CD4-positive, alpha-beta T cell (primary cell): ENCODE measurements around the gene SMARCA2. TPM values are rescaled to one million over a fixed set of nuclear protein-coding genes. Genes with fewer than 3 reads are reported as not detected.

ENCODE experiments used
- ATAC-seq: fragments of 200-7000 bp; cut with Tn5 transposase; one replicate; pipeline ENCODE4 v1.10.0; 2022; ENCODE audit warnings: mild to moderate bottlenecking; ENCODE audit not compliant: poor library complexity
- CTCF ChIA-PET: fragments of 350-600 bp; sonication (Branson Sonifier 250); formaldehyde crosslinking; loops from one replicate; lab custom pipeline; 2021; ENCODE audit warnings: antibody characterized with exemption, inconsistent platforms; lab: Charles Lee
- POLR2A ChIA-PET: fragments of 350-600 bp; sonication (Branson Sonifier 250); formaldehyde crosslinking; loops from one replicate; lab custom pipeline; 2021; ENCODE audit warnings: antibody characterized with exemption, inconsistent platforms; lab: Charles Lee
- DNase-seq, 14 experiments: peaks; one replicate each; pipeline ENCODE4 v3.0.0-alpha.2; 2013 to 2020; ENCODE audit warnings: mixed read lengths in 2 of 14
- H3K27ac ChIP-seq, 2 donors: one replicate each; pipeline versions ENCODE4 v1.5.1 to v1.7.0; 2013; ENCODE audit warnings: low read length in 2 of 2, low read depth in 1 of 2, mild to moderate bottlenecking in 1 of 2
- H3K27me3 ChIP-seq, 2 experiments: 1 replicate in 1 of 2; 2 replicates in 1 of 2; pipeline versions ENCODE4 v1.6.1 to v1.7.0; 2013; ENCODE audit warnings: low read length in 2 of 2, control low read depth in 1 of 2, mild to moderate bottlenecking in 1 of 2, moderate library complexity in 1 of 2; ENCODE audit not compliant: insufficient read depth in 2 of 2, control insufficient read depth in 1 of 2
- H3K36me3 ChIP-seq: one replicate; pipeline ENCODE4 v1.6.1; 2013; ENCODE audit warnings: low read length, control low read depth; ENCODE audit not compliant: insufficient read depth
- H3K4me1 ChIP-seq: one replicate; pipeline ENCODE4 v1.6.1; 2013; ENCODE audit warnings: low read length, control low read depth; ENCODE audit not compliant: insufficient read depth
- H3K4me3 ChIP-seq: one replicate; pipeline ENCODE4 v1.5.1; 2013; ENCODE audit warnings: mild to moderate bottlenecking, low read length, moderate library complexity
- H3K9me3 ChIP-seq, 2 experiments: 1 replicate in 1 of 2; 2 replicates in 1 of 2; pipeline versions ENCODE4 v1.6.1 to v1.7.0; 2013; ENCODE audit warnings: low read length in 2 of 2, mild to moderate bottlenecking in 2 of 2, control low read depth in 1 of 2, moderate library complexity in 1 of 2; ENCODE audit not compliant: control insufficient read depth in 1 of 2, insufficient read depth in 1 of 2
- H3K27ac Mint-ChIP-seq: one replicate; pipeline ENCODE4 v1.8.0; 2020; ENCODE audit warnings: mixed read lengths
- H3K27me3 Mint-ChIP-seq: one replicate; pipeline ENCODE4 v1.8.0; 2021; ENCODE audit warnings: mixed read lengths
- H3K36me3 Mint-ChIP-seq: one replicate; pipeline ENCODE4 v1.8.0; 2021; ENCODE audit warnings: low read depth, mixed read lengths
- H3K4me1 Mint-ChIP-seq: one replicate; pipeline ENCODE4 v1.8.0; 2021; ENCODE audit warnings: low read depth, mixed read lengths
- H3K4me3 Mint-ChIP-seq: one replicate; pipeline ENCODE4 v1.8.0; 2020; ENCODE audit warnings: mild to moderate bottlenecking, mixed read lengths
- H3K9me3 Mint-ChIP-seq: one replicate; pipeline ENCODE4 v1.8.0; 2020; ENCODE audit warnings: mixed read lengths
- intact Hi-C, 2 experiments: fragments of 100-400 bp; cut with DNase I in 1 of 2; cut with micrococcal nuclease in 1 of 2; formaldehyde crosslinking; loops; one replicate each; pipeline versions ENCODE4 v1.15.1 to v1.9.0; 2023 to 2025; cut with DNase I, micrococcal nuclease
- total RNA-seq, 174 experiments: library from RNA in 2 of 174; stranded (reverse) in 2 of 174; gene quantifications; one replicate each; pipeline ENCODE4 v1.2.3 and lab custom pipeline; 2021 to 2026
- TF ChIP-seq, protein P1 (sequence below): fragments of 200-600 bp; IDR thresholded peaks from one replicate; pipeline ENCODE4 v1.8.0; 2022; ENCODE audit warnings: antibody characterized with exemption, mild to moderate bottlenecking

Gene SMARCA2
- total RNA-seq, 2 experiments from 2014 or later = 268 to 272 TPM

DNA sequence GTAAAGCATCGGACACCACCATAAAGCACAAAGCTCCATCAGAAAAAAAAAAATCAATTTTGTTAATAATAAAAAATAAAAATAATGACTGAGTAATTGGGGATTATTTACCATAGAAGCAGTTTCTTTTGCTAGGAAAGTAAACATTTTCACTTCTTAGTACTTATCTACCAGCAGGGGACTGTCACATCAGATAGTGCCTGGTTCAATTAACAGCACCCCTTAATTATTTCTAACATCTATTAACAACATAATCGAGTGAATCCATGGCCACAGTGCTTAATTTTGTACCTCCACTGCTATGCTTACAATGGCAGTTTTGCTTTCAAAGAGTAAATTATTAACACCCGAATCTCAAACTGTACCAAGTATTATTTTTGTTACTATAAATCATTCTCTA lies 221.7 kb downstream of the SMARCA2 start:
- Histone ChIP-seq H3K9me3 (no peaks in the 10 kb centered on the region), H3K27me3 (peaks cover 0 to 2% of the 10 kb centered on the region in 2 experiments), H3K36me3 (no peaks in the 10 kb centered on the region), H3K4me1 (peaks cover 6% of the 10 kb centered on the region), H3K4me3 (no peak overlapping the region), H3K27ac (no peak overlapping the region)
- ChIA-PET CTCF (no interaction called here), POLR2A (no interaction called here)
- DNase-seq (no peak), ATAC-seq (no peak)
- TF ChIP-seq, protein P1, sequence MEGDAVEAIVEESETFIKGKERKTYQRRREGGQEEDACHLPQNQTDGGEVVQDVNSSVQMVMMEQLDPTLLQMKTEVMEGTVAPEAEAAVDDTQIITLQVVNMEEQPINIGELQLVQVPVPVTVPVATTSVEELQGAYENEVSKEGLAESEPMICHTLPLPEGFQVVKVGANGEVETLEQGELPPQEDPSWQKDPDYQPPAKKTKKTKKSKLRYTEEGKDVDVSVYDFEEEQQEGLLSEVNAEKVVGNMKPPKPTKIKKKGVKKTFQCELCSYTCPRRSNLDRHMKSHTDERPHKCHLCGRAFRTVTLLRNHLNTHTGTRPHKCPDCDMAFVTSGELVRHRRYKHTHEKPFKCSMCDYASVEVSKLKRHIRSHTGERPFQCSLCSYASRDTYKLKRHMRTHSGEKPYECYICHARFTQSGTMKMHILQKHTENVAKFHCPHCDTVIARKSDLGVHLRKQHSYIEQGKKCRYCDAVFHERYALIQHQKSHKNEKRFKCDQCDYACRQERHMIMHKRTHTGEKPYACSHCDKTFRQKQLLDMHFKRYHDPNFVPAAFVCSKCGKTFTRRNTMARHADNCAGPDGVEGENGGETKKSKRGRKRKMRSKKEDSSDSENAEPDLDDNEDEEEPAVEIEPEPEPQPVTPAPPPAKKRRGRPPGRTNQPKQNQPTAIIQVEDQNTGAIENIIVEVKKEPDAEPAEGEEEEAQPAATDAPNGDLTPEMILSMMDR = no peak
- Mint-ChIP-seq H3K4me1 (peaks cover 5% of the 10 kb centered on the region), H3K4me3 (no peak overlapping the region), H3K9me3 (no peaks in the 10 kb centered on the region), H3K27ac (no peak overlapping the region), H3K27me3 (peaks cover 4% of the 10 kb centered on the region), H3K36me3 (no peaks in the 10 kb centered on the region)
- intact Hi-C loops = no loop called here

DNA sequence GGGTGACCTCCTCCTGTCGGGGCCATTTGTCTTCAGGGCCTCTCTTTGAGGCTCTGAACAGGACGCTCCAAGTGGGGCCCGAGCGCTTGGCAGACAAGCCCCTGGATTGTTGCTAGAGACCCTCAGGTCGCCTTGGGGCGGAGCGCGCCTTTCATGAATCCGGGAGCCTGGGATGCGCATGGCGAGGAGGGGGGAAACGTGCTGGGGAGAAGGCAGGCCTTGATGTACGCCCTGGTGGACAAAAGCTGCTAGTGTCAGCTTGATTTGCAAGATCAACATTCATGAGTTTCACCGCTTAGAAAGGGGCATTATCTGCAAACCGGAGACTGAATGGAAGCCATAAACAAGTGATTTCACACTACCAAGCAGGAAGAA lies 226.3 kb downstream of the SMARCA2 start:
- DNase-seq (peak in 2 of 14 experiments; percentile 8 to 17), ATAC-seq (peak; percentile 14)
- Histone ChIP-seq H3K27me3 (no peaks in the 10 kb centered on the region), H3K27ac (no peak overlapping the region), H3K36me3 (no peaks in the 10 kb centered on the region), H3K4me3 (peak overlapping the region; percentile 59), H3K4me1 (peaks cover 15% of the 10 kb centered on the region), H3K9me3 (peaks cover 0 to 5% of the 10 kb centered on the region in 2 experiments)
- peaks cover 17% of the 10 kb centered on the region for H3K27me3 Mint-ChIP-seq
- peaks cover 4% of the 10 kb centered on the region for H3K9me3 Mint-ChIP-seq
- POLR2A ChIA-PET = no interaction called here
- H3K4me3 Mint-ChIP-seq = peak overlapping the region; percentile 78
- TF ChIP-seq, protein P1 = no peak
- H3K36me3 Mint-ChIP-seq = no peaks in the 10 kb centered on the region
- no peak overlapping the region for H3K27ac Mint-ChIP-seq
- peaks cover 17% of the 10 kb centered on the region for H3K4me1 Mint-ChIP-seq
- intact Hi-C loops = no loop called here
- CTCF ChIA-PET = no interaction called here

DNA sequence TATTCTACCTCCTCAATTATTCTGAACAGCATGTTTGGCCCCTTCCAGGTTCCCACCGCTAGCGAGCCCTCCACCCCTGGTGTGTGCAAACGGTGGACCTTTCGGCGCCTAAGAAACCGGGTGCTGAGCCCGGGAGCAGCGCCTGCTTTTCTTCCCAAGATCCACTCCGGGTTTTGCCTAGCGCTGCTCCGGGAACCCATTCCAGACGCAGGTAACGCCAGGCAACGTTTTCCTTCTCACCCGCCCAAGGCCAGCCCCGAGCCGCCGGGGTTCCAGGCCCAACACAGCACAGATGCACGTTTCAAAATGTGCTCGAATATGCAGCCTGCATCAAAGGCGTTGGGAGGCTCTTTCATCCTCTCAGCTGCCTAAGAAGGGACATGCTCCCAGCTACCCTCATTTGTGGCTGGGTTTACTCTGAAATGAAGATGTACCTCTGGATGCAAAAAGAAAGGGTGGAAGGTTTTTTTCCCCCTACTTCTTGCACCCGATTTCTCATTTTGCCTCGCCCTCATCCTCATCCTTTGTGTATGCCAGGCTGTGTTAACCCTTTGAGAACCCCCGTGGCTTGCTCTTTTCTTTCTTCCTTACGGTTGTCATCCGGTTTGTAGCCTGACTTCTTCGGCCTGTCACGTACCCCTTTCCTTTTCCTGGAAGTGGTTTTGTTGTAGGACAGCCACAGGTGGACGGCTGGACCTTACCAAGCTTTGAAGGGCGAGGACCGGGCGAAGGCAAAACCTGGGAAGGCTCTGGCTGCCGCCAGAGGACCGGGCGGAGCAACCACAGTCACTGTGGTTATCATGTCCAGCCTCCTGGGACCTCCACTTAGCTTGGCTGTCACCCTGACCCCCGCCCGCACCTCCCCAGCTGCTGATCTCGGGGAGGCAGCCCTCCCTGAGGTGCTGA lies 226.9 kb downstream of the SMARCA2 start:
- H3K36me3 ChIP-seq = no peaks in the 10 kb centered on the region
- ATAC-seq (peak; percentile 93), DNase-seq (peak; percentile 1 to 77 (median 26))
- peak overlapping the region; percentile 78 for H3K4me3 Mint-ChIP-seq
- peak overlapping the region; percentile 59 for H3K4me3 ChIP-seq
- TF ChIP-seq, protein P1 = no peak
- peaks cover 17% of the 10 kb centered on the region for H3K27me3 Mint-ChIP-seq
- H3K36me3 Mint-ChIP-seq = no peaks in the 10 kb centered on the region
- H3K9me3 Mint-ChIP-seq = peaks cover 4% of the 10 kb centered on the region
- intact Hi-C loops = loop anchor here in 1 of 2 experiments (1.0 kb wide), 1 partner anchor 84 kb away; no protein-coding TSS in a partner anchor
- POLR2A ChIA-PET = no interaction called here
- peaks cover 17% of the 10 kb centered on the region for H3K4me1 Mint-ChIP-seq
- no peak overlapping the region for H3K27ac Mint-ChIP-seq
- CTCF ChIA-PET = no interaction called here
- H3K9me3 ChIP-seq = peaks cover 0 to 5% of the 10 kb centered on the region in 2 experiments
- H3K27ac ChIP-seq = no peak overlapping the region
- H3K27me3 ChIP-seq = no peaks in the 10 kb centered on the region
- H3K4me1 ChIP-seq = peaks cover 15% of the 10 kb centered on the region
